ENCODE data around the gene SELL.

The SELL gene

DNA sequence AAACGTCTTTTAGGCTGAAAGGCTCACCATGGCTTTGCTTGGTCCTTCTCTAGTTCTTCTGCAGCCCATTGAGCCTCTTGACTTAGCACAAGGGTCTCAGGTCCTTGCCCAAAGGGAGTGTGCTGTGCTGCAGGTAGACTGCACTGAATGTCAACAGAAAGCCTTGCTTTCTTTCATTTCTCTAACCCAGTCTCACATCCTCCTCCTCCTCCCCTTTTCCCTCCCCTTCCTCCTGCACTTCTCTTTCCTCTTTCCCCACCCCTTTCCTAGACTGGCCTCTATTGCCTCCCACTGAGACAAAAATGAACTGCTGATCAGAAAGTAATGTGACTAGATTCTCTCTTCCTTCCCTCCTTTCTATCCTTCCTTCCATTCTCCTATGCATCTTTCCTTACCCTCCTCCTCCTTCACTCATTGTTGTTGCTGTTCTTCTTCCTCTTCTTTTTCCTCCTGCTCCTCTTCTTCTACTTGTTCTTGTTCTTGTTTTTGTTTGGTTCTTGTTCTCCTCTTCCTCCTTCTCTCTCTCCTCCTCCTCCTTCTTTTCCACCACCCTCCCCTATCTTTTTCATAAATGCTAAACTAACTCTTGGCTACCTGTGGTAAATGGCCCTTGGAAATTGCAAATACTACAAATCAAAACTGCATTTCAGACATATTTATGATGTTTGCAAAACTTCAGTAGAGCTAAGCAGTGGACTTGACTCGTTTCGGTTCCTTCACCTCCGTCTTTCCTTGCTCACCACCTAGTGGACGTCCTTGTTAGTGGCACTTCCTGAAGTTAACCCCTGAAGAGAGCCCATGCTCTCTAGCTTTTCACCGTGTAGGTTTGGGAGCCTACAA lies at the start of gene SELL:
Gene SELL, minus strand, starts transcription at position 152 of the 840 bp plus-strand sequence. Its CDS starts 122 bp downstream, at position 30.
- Mint-ChIP-seq H3K27ac (peak within 1 kb of the TSS; percentile 92), H3K36me3 (ENCODE audit: low read depth) (peaks cover 29% of the 10 kb centered on the region), H3K9me3 (peaks cover 7% of the 10 kb centered on the region), H3K27me3 (peaks cover 5% of the 10 kb centered on the region), H3K4me1 (ENCODE audit: low read depth) (peaks cover 37% of the 10 kb centered on the region), H3K4me3 (peak within 1 kb of the TSS; percentile 79)
- DNase-seq = peak; percentile 68

DNA sequence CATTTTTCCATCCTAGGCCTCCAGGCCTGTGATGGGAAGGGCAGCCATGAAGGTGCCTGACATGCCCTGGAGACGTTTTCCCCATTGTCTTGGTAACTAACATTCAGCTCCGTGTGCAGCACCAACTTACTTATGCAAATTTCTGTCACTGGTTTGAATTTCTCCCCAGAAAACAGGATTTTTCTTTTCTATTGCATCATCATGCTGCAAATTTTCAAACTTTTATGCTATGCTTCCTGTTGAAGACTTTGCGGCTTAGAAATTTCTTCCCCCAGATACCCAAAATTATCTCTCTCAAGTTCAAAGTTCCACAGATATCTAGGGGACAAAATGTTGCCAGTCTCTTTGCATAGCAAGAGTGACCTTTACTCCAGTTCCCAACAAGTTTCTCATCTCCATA lies 47.6 kb upstream of the SELL start:
- Mint-ChIP-seq H3K9me3 (peaks cover 4% of the 10 kb centered on the region), H3K36me3 (ENCODE audit: low read depth) (no peaks in the 10 kb centered on the region), H3K27ac (no peak overlapping the region), H3K4me3 (no peak overlapping the region), H3K27me3 (no peaks in the 10 kb centered on the region), H3K4me1 (ENCODE audit: low read depth) (no peaks in the 10 kb centered on the region)
- DNase-seq = no peak

DNA sequence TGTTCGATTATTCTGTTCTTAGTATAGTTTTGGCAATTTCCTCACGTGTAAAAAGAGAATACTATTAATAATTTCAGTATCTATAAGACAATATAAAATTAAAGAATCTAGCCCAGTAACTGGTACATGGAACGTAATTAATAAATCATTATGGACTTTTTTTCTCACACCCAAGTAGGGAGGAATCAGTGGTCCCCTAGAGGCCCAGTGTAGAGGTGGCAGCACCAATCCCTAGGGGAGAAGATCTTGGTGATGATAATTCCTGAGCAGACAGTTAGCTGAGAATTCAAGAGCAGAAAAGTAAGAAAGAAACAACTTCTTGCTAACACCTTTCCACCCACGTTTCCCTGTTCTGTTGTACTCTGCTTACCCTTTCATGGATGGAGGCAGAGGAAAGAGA lies 42.1 kb upstream of the SELL start:
- H3K4me3 Mint-ChIP-seq = no peak overlapping the region
- H3K9me3 Mint-ChIP-seq = no peaks in the 10 kb centered on the region
- no peaks in the 10 kb centered on the region for H3K4me1 Mint-ChIP-seq (ENCODE audit: low read depth)
- H3K36me3 Mint-ChIP-seq (ENCODE audit: low read depth) = no peaks in the 10 kb centered on the region
- no peak for DNase-seq
- H3K27me3 Mint-ChIP-seq = no peaks in the 10 kb centered on the region
- H3K27ac Mint-ChIP-seq = no peak overlapping the region

DNA sequence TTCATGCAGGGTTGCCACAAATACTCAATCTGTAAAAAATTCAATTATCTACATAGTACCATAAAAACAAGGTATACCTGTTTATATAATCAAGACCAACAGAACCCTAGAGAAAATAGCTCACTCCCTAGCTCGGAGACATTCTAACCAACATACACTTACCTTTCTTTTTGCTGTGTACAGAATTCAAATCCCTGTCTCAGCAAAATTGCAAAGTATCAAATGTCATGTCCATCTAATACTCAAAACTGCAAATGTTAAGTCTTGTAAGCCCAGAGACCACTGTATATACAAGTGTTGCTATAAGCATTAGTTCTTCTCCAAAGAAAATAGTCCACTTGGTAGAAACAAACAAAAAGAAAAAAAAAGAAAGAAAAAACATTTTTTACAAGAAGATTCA lies 38.6 kb upstream of the SELL start:
- Mint-ChIP-seq H3K9me3 (no peaks in the 10 kb centered on the region), H3K27me3 (no peaks in the 10 kb centered on the region), H3K4me3 (no peak overlapping the region), H3K36me3 (ENCODE audit: low read depth) (no peaks in the 10 kb centered on the region), H3K27ac (no peak overlapping the region), H3K4me1 (ENCODE audit: low read depth) (no peaks in the 10 kb centered on the region)
- no peak for DNase-seq

DNA sequence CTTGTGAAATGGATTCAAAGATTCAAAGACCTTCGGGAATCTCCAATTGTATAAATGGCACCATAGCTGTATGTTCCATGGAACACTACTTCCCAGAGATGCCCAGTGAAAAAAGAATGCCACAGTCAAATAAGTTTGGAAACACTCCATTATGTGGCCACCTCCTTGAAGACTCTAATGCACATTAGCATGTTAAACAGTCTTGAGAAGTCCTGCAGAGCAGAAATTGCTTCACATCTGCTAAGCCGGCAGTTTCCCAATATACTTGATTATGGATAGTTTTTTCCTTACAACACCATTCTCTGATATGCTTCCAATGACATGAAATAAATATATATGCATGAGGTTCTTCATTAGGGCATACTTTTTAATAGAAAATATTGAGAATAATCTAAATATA lies 35.1 kb upstream of the SELL start:
- no peaks in the 10 kb centered on the region for H3K4me1 Mint-ChIP-seq (ENCODE audit: low read depth)
- H3K9me3 Mint-ChIP-seq = peaks cover 5% of the 10 kb centered on the region
- H3K27ac Mint-ChIP-seq = no peak overlapping the region
- no peak overlapping the region for H3K4me3 Mint-ChIP-seq
- H3K36me3 Mint-ChIP-seq (ENCODE audit: low read depth) = no peaks in the 10 kb centered on the region
- H3K27me3 Mint-ChIP-seq = peaks cover 5% of the 10 kb centered on the region
- DNase-seq = no peak

DNA sequence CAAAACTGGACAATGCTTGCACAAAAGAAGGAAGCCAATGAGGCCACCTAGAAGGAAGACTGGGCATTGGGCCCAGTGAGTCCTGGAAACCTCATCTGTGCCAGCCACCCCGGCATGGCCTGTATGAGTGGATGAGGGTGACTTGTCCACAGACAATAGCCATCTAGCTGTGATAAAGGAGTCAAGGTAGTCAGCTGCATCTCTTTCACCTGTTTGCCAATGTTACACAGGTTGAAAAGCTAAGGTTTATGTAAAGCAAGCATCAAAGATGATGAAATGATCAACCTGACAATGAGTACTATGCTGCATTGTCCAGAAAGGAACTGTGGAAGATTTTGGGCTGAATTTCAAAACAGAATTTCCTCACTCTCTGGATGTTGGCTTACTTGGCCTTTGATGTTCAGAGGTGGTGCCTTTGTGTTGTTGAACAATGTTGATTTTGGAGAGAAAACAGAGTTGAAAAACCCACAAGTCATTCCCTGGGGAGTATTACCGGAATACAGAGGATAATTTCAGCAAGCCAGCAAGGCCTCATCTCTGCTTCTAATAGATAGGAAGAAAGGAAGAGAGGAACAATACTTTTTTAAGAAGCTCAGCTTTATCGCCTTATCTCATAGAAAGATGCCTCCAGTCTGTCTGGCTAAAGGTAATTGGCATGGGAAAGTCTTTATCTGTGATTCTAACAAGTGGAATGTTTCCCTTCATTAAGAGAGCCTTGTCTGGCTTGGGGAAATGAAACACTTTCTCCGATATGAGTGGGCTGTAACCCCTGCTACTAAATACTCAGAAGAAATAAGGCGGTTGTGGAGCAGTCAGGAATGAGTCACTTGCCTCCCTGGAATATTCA lies 33.8 kb upstream of the SELL start:
- H3K27me3 Mint-ChIP-seq = peaks cover 5% of the 10 kb centered on the region
- H3K4me3 Mint-ChIP-seq = no peak overlapping the region
- no peak overlapping the region for H3K27ac Mint-ChIP-seq
- no peaks in the 10 kb centered on the region for H3K4me1 Mint-ChIP-seq (ENCODE audit: low read depth)
- H3K9me3 Mint-ChIP-seq = peaks cover 5% of the 10 kb centered on the region
- H3K36me3 Mint-ChIP-seq (ENCODE audit: low read depth) = no peaks in the 10 kb centered on the region
- no peak for DNase-seq

DNA sequence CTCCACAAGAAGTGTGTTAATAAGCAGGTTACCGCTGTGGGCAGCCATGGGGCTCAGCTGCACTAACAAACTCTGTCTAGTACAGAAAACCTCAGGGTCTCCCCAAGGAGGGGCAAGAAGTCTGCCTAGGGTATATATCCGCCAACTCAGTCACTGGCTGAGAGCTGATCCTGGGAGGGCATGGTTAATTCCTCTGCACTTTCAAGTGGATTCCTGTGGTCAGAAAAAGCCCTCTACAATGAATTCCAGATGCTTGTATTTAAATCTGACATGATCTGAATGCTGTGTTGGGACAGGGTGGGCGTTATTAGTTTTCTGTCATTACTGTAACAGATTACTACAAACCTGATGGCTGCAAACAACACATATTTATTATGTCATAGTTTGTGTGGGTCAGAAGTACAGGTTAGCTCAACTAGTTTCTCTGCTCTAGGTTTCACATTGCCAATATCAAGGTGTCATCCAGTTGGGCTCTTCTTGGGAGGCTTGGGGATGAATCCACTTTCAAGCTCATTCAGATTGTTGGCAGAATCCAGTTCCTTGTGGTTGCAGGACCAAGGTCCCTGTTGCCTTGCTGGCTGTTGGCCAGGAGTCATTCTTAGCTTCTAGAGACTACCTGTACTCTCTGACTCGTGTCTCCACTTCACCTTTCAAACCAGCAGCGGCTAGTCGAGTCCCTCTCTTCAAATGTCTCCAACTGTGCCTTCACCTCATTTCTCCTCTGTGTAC lies 30.4 kb upstream of the SELL start:
- peaks cover 5% of the 10 kb centered on the region for H3K9me3 Mint-ChIP-seq
- H3K36me3 Mint-ChIP-seq (ENCODE audit: low read depth) = no peaks in the 10 kb centered on the region
- no peaks in the 10 kb centered on the region for H3K4me1 Mint-ChIP-seq (ENCODE audit: low read depth)
- H3K27ac Mint-ChIP-seq = no peak overlapping the region
- H3K27me3 Mint-ChIP-seq = peaks cover 13% of the 10 kb centered on the region
- no peak overlapping the region for H3K4me3 Mint-ChIP-seq
- no peak for DNase-seq

DNA sequence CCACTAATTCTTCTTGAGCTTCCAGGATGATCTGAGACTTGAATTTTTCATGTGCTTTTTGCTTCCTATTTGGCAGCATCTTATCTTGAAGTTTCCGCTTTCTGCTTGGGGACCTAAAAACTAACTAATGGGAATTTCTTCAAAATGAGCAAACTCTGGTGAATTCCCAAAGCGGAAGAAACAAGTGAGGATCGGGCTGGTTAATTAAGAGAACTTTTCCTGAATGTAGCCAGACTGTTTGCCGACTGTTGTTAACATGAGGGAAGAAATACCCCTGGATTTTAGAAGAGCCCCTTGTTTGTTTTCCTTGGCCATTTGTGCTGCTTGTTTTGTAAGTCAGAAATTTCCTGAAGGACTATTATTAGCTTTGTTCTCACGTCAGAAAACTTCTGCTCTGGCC lies 28.6 kb upstream of the SELL start:
- DNase-seq = no peak
- no peaks in the 10 kb centered on the region for H3K36me3 Mint-ChIP-seq (ENCODE audit: low read depth)
- H3K4me3 Mint-ChIP-seq = no peak overlapping the region
- peaks cover 5% of the 10 kb centered on the region for H3K9me3 Mint-ChIP-seq
- H3K27me3 Mint-ChIP-seq = peaks cover 13% of the 10 kb centered on the region
- H3K4me1 Mint-ChIP-seq (ENCODE audit: low read depth) = no peaks in the 10 kb centered on the region
- no peak overlapping the region for H3K27ac Mint-ChIP-seq

DNA sequence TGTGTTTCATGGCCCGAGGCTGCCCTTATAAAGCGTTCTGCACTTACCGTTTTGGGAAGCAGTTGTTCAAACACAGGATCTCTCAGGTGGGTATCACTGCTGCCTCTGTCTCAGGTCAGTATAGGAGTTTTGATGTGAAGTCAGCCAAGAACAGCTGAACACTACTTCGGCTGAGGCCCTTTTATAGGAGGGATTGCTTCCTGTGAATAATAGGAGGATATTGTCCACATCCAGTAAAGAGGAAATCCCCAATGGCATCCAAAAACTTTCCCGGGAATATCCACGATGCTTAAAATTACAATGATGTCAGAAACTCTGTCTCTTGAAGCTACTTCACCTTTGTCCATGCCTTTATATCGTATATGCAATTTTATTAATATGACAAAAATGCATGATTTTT lies 22.5 kb upstream of the SELL start, which contains the start of gene SELE:
Gene SELE, minus strand, starts transcription at position 156 of the 400 bp plus-strand sequence. CDS start 467 bp downstream, outside the sequence.
- Mint-ChIP-seq H3K4me3 (no peak within 1 kb of the TSS), H3K9me3 (no peaks in the 10 kb centered on the region), H3K27ac (no peak within 1 kb of the TSS), H3K36me3 (ENCODE audit: low read depth) (no peaks in the 10 kb centered on the region), H3K27me3 (peaks cover 7% of the 10 kb centered on the region), H3K4me1 (ENCODE audit: low read depth) (peaks cover 3% of the 10 kb centered on the region)
- DNase-seq = no peak

DNA sequence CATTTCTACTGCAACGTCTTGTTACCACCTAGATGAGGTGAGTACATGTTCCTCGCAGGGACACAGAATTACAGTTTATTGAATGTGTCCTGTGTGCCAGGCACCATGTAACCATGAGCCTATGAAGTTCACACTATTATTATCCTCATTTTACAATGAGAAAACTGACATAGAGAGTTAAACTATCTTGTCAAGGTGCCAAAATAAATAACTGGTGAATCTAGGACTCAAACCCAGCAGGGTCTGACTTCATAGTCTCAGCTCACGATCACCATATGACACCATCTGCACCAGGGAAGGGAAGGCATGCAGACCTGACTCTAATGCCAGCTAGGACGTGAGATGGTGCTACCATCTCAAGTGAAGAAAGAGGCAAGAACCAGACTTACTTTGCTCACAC lies 20.0 kb upstream of the SELL start:
- no peak overlapping the region for H3K4me3 Mint-ChIP-seq
- no peak for DNase-seq
- no peaks in the 10 kb centered on the region for H3K36me3 Mint-ChIP-seq (ENCODE audit: low read depth)
- H3K27ac Mint-ChIP-seq = no peak overlapping the region
- H3K4me1 Mint-ChIP-seq (ENCODE audit: low read depth) = peaks cover 3% of the 10 kb centered on the region
- H3K9me3 Mint-ChIP-seq = no peaks in the 10 kb centered on the region
- peaks cover 11% of the 10 kb centered on the region for H3K27me3 Mint-ChIP-seq

DNA sequence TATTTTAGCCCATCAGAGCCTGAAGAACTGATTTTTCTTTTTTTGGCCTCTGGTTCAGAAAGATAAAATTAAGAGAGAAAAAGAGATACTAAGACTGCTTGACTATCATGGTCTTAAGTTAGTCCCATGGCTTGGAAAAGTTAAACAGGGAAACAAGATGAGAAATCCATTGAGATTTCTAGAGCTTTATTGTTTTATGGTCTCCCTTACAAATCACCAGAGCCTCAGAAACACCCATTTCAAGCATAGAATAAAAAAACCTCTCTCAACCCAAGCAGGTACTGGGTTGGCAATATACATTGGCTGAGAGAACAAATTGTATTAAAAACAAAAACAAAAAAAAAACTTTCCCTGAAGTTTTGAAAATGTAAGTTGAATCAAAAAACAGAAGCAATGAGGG lies 18.6 kb upstream of the SELL start:
- Mint-ChIP-seq H3K27ac (no peak overlapping the region), H3K36me3 (ENCODE audit: low read depth) (no peaks in the 10 kb centered on the region), H3K4me1 (ENCODE audit: low read depth) (peaks cover 3% of the 10 kb centered on the region), H3K27me3 (peaks cover 11% of the 10 kb centered on the region), H3K9me3 (no peaks in the 10 kb centered on the region), H3K4me3 (no peak overlapping the region)
- no peak for DNase-seq

DNA sequence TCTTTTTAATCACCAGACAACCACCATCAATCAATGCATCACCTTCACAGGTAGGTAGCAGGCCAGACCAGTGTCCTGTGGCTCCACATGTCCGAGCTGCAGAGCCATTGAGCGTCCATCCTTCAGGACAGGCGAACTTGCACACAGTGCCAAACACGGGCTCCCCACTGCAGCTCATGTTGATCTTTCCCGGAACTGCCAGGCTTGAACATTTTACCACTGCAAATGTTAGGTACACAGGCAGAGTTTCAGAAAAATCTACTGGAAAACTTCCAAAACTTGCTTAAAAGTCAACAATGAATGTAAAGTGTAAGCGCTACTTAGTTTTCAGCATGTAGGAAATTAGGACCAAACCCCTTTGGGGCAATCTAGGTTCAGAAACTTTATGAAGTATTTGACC lies 15.9 kb upstream of the SELL start:
- H3K36me3 Mint-ChIP-seq (ENCODE audit: low read depth) = no peaks in the 10 kb centered on the region
- no peak for DNase-seq
- H3K27ac Mint-ChIP-seq = no peak overlapping the region
- H3K9me3 Mint-ChIP-seq = no peaks in the 10 kb centered on the region
- peaks cover 11% of the 10 kb centered on the region for H3K27me3 Mint-ChIP-seq
- H3K4me1 Mint-ChIP-seq (ENCODE audit: low read depth) = peaks cover under 1% of the 10 kb centered on the region
- no peak overlapping the region for H3K4me3 Mint-ChIP-seq

DNA sequence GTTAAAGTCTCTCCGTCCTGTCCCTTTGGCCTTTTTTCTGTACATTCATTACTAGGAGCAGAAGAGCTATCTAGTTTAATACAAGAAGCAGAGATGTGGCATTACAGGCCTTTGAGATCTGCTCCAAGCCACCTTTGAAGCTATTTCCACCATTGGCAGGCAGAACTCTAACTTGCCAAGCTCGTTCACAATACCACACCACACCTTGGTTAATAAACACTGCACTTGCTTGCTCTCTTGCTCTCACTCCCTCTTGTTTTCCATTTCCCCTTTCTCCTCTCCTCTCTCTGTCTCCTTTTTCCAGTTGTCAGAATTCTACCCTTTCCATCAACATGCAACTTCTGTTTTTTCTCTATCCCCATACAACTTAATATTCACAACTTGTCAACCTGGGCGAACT lies 15.4 kb upstream of the SELL start:
- Mint-ChIP-seq H3K27me3 (peaks cover 11% of the 10 kb centered on the region), H3K4me3 (no peak overlapping the region), H3K36me3 (ENCODE audit: low read depth) (no peaks in the 10 kb centered on the region), H3K27ac (no peak overlapping the region), H3K9me3 (no peaks in the 10 kb centered on the region), H3K4me1 (ENCODE audit: low read depth) (no peaks in the 10 kb centered on the region)
- DNase-seq = no peak

DNA sequence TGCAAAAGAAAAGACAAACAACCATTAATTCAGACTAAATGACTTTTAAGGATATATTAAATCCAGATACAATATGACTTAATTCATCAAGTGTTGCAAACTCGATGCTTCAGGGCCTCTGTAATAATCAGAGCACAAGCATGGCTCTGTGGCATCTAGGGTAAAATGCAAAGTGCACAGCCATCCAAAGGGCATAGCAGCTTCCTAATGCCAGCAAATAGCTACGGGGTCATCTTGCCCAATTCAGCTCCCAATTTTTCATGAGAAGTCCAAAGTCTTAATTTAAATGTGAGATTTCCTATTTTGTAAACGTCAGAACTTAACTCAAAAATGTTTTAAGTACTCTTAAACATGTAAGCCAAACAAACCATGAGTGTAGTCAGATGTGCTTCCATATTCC lies 14.5 kb upstream of the SELL start:
- H3K4me3 Mint-ChIP-seq = no peak overlapping the region
- peaks cover 11% of the 10 kb centered on the region for H3K27me3 Mint-ChIP-seq
- H3K27ac Mint-ChIP-seq = no peak overlapping the region
- DNase-seq = no peak
- no peaks in the 10 kb centered on the region for H3K4me1 Mint-ChIP-seq (ENCODE audit: low read depth)
- H3K9me3 Mint-ChIP-seq = no peaks in the 10 kb centered on the region
- H3K36me3 Mint-ChIP-seq (ENCODE audit: low read depth) = no peaks in the 10 kb centered on the region

All from activated T-cell treated with anti-CD3 and anti-CD28 coated beads, Interleukin-2, amount 50 U/mL, for 24 hours (primary cell).